GM18507 (cell line): ENCODE data around the gene UBAC2.

Experiments
- DNase-seq: peaks from one replicate; pipeline ENCODE4 v3.0.0; 2011; ENCODE audit warnings: low read depth; ENCODE audit not compliant: insufficient read length; ENCODE audit errors: extremely low spot score
- FAIRE-seq: peaks from 2 replicates; lab custom pipeline; 2011; peaks lifted over from hg19 to GRCh38; lab: Jason Lieb, UNC

Gene UBAC2

DNA sequence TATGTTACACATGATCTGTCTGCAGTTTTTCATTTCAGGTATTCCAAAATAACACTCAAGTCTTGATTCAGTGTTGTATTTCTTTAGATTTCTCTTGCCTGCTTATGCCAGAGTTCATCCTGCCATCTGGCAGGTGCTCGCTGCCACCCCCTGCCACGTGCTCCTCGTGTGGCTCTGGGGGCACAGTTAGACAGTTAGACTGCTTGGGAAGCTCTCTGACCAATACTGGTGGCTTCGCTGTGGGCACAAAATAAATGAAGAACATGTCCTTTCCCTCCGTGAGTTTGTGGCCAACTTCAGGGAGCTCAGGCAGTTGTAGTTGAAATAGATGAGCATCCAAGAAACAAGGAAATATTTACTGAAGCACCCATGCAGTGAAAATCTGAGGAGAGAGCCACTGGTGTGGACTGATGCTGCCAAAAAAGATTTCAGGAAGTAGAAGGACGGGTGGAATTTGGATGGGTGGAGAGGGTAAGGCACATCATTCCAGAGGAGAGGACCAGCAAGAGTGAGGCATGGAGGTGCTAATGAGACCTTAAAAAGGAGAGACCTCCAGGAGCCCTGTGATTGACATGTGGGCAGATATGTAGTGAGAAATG lies 144.1 kb downstream of the UBAC2 start:
- DNase-seq (no peak), FAIRE-seq (no peak)

- FAIRE-seq (no peak), DNase-seq (no peak)
These were observed 144.7 kb downstream of the UBAC2 start for GRCh38 chr13:99345345-99345744.

- no peak for DNase-seq
- FAIRE-seq = no peak
These were observed 145.8 kb downstream of the UBAC2 start for GRCh38 chr13:99346335-99347042.

GRCh38 chr13:99347335-99347878 lies 146.8 kb downstream of the UBAC2 start:
- DNase-seq = no peak
- no peak for FAIRE-seq

DNA sequence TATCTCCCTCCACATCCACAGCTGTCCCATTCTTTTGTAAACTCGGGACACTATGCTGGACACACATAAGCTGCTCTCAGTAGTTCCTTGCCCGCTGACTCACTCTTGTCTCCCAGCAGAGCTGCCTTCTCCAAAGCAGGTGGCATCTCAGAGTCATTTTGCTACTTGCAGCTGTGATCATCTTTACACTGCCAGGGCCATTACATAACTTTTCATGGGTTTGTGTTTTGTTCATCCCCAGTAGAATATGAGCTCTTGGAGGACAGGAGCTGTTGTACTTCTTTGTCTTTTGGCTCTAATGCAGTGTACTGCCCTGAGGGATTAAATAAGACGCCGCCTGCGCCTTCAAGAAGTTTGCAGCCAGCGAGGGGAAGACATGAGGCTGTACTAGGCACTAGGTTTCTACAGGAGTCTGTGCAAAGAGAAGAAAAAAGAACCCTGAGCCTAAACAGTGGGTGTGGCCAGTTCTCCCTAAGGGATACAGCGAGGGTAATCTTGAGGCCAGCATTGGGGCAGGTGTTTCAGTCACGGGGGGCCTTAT lies 147.3 kb downstream of the UBAC2 start:
- DNase-seq (no peak), FAIRE-seq (peak; percentile 64)

- no peak for FAIRE-seq
- no peak for DNase-seq
These were observed 149.5 kb downstream of the UBAC2 start for GRCh38 chr13:99350191-99350590.

- no peak for DNase-seq
These were observed 151.1 kb downstream of the UBAC2 start for GRCh38 chr13:99351772-99352171.

DNA sequence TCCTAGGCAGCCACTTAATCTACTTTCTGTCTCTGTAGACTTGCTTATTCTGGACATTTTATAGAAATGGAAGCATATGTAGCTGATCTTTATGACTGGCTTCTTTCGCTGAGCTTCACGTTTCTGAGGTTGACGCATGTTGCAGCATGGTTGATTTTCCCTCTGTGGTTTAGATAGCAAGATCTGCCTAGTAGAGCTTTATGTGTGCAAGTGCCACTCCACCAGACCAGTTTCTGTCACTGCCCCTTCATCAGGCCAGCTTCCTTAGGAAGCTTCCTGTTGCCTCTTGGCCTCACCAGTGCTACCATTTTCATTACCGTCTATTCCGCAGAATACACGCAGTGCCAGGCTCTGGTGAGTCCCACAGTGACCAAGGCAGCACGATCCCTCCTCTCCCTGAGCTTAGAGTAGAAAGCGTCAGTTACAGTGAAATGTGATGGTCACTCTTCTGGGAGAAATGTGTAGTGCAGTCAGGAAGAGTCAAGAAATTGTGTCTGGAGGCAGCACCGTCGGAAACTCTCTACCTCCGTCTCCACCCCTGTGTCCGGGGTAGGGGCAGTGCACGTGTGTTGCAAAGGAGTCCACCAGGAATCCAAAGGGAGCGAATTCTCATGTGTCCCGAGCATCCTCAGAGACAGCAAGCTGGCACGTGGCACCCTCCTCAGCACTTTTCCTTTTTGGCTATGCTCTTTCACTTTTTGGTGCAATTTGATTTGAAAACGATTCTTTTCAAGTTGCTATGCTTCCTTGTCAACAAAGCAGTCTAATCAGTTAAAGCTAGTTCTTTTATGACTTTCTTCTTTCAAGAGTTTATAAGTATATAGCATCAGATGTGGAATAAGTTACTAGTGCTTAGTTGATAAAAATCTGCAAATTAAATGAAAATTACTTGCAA lies 151.9 kb downstream of the UBAC2 start:
- FAIRE-seq (peak; percentile 77), DNase-seq (no peak)

More at GRCh38 chr13:99351772-99352171, 151.1 kb downstream of the UBAC2 start:
- FAIRE-seq = peak; percentile 93

- FAIRE-seq (peak; percentile 39), DNase-seq (no peak)
These were observed 152.6 kb downstream of the UBAC2 start for GRCh38 chr13:99353246-99353600.

DNA sequence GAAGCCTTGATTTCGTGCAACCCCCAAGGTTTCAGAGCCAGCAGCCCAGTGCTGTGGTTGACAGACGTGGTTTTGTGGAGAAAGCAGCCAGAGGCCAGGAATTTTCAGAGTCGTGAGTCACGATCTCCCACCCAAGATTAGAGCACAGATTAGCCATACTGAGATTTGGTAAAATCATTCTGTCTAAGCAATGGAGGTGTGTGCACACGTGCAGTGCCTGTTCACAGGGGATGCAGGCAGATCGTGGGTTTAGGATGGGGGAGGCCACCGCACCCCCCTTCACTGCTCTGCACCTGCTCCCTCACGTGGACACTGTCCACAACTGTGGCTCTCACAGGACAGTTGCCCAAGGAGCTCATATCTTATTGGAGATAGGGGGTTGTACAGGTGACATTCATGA lies 153.2 kb downstream of the UBAC2 start:
- DNase-seq (no peak), FAIRE-seq (no peak)

DNA sequence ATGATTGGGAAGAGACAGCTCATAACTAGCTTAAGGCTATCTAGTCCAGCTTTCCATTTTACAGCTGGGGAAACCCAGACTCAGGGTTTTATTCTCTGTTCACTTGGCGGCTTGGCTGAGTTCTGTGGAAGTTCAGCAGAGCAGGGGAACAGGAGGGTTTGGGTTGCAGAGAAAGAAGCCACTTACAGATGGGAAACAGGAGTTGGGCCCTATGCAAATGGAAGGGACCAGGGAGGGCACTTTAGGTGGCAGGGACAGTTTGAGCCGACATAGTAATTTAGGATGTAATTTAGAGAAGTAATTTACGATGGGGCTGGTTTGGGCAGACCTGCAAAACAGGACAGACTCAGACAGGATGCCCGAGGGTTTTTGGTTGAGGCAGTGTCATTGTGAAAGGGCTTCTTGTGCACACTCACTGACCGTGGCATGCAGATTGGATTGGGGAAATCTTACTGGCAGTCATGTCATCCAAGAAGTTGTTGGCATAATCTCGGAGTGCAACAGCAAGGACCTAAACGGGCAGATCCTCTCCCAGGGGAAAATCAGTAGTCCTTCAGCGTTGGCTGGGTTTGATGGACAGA lies 153.8 kb downstream of the UBAC2 start:
- DNase-seq = no peak
- no peak for FAIRE-seq

DNA sequence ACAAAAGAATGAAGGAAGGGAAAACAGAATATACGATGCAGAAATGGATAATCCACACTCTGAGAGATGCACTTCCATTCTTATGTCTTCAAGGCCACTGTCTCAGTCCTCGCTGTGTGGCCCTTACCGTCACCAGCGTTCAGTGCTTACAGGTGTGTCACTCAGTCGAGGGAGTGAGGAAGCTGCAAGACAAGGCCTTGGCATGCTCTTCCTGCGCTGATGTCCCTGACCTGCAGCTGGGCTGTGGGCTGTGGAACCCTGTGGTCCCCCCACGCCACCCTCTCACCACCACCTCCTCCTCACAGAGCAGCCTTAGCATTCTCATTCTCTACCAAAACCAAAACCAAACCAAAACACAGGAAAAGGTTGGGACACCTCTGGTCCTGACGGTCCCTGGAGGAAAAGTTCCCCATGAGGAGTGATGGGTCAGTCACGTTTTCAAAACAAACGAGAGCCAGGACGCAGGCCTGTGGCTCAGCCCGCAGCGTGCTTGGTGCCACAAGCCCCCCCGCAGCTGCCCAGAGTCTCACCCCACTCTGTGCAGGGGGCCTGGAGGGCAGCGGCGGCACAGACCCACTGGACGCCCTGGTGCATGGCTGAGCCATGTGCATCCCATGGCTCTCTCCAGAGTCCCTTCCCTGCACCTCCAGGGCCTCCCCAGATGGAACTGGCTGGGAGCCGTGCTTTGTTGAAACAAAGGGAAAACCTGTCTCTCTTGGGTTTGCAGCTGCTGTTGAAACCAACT lies 154.8 kb downstream of the UBAC2 start:
- DNase-seq = no peak
- peak; percentile 82 for FAIRE-seq

- no peak for FAIRE-seq
- DNase-seq = no peak
These were observed 155.3 kb downstream of the UBAC2 start for GRCh38 chr13:99356012-99356261.

DNA sequence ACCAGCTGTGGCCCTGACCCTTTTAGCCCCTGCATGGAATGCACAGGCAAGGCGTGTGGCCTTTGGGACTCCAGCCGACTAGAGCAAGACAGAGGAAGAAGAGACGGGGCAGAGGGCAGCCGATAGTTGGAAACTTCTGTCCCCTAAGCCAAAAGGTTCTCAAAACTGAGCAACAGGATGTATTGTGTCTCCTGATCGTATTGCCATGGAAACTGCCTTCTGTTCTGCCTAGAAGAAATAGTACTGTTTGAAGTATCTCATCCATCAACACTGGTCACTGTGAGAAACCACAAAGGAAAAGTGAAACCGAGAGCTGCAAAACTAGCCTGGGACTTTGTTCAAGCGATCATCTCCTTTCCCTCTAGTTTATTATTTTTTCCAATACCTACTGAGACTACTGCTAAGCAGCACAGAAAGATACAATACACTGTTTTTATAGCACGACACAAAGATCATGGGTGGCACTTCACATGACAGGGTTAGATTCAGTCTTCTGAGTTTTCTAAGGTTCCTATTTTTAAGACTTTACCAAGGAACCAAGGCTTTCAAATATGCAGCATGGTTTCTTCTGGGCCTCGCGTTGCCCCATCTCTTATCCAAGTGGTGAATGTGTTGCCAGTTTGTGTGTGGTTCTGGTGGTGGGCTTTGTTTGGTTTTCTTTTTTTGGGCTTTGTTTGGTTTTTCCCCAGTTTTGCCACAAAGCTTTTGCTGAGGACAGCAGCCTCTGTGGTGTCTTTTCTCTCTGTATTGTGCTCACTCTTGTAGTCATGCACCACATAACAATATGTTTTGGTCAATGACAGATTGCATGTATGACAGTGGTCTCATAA lies 155.8 kb downstream of the UBAC2 start:
- no peak for DNase-seq
- FAIRE-seq = peak; percentile 96

DNA sequence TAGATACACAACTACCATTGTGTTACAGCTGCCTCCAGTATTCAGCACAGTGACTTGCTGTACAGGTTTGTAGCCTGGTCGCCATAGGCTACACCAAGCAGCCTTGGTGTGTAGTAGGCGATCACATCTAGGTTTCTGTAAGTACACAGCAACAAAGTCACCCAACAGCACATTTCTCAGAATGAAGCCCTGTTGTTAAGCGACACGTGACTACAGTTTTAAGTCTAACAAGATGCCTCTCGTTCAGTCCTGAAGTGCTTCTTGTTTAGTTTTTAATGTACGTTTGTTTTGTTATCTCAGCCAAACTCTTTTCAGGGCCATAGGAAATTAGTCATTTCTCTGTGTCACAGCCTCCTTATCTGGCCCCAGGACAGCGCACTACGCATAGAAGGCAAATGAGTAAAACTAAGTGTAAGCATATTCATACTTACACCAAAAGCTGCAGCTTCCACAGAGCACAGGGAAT lies 156.5 kb downstream of the UBAC2 start:
- FAIRE-seq = peak; percentile 78
- DNase-seq = no peak

DNA sequence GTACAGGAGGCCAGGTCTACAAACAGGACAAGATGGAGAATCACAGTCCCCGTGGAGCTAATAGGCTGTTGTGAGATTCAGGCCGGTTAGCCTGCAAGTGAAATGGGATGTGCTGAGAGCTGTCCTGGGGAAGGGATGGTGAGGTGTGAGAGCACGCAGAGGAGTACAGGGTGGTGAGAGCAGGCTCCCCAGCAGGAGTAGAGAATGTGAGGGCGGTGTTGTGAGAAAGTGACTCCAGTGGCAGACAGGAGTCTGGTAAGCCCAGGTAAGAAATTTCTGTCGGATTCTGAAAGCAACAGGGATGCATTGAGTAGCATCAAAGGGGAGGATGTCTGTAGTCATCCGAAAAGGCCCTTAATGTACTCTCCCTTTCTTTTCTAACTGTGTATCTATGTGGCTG lies 157.3 kb downstream of the UBAC2 start:
- DNase-seq (no peak), FAIRE-seq (no peak)

- FAIRE-seq (no peak), DNase-seq (no peak)
These were observed 158.9 kb downstream of the UBAC2 start for GRCh38 chr13:99359528-99359927.

GRCh38 chr13:99360696-99361095 lies 160.0 kb downstream of the UBAC2 start:
- FAIRE-seq = no peak
- DNase-seq = no peak
